DMS 273 (cell line): ENCODE results near the gene PDILT.
"Not testable (repeated sequence)": the region's sequence is repeated elsewhere in the genome, so short reads cannot be mapped to it uniquely, and the experiment has no call there.

Source experiments
- DNase-seq: peaks from one replicate; lab custom pipeline; 2025; ENCODE audit not compliant: unreplicated experiment; lab: John Stamatoyannopoulos, UW

Gene PDILT

GRCh38 chr16:20404637-20405036 is at the start of gene PDILT:
Gene PDILT (minus strand): TSS chr16:20404737. CDS start chr16:20399300, 5,437 bp downstream.
- no peak for DNase-seq

GRCh38 chr16:20453633-20454032 is 49.1 kb upstream of the PDILT start:
- DNase-seq, result not testable (repeated sequence)

- DNase-seq, result not testable (repeated sequence)
Measured at GRCh38 chr16:20451364-20451763, 46.8 kb upstream of the PDILT start, which contains the start of gene ACSM2A. Gene ACSM2A (plus strand): TSS chr16:20451521. CDS start chr16:20460115, 8,594 bp downstream.

- not testable (repeated sequence) for DNase-seq
Measured at GRCh38 chr16:20446652-20447393, 42.3 kb upstream of the PDILT start.

GRCh38 chr16:20441859-20442258 is 37.3 kb upstream of the PDILT start:
- DNase-seq, result not testable (repeated sequence)

GRCh38 chr16:20441191-20441590 is 36.7 kb upstream of the PDILT start:
- no peak for DNase-seq

- not testable (repeated sequence) for DNase-seq
Measured at GRCh38 chr16:20440731-20441130, 36.2 kb upstream of the PDILT start.

- not testable (repeated sequence) for DNase-seq
Measured at GRCh38 chr16:20439820-20440231, 35.3 kb upstream of the PDILT start.

GRCh38 chr16:20438950-20439349 is 34.4 kb upstream of the PDILT start:
- DNase-seq, result not testable (repeated sequence)

- no peak for DNase-seq
Measured at GRCh38 chr16:20430948-20431347, 26.4 kb upstream of the PDILT start.

GRCh38 chr16:20430480-20430879 is 25.9 kb upstream of the PDILT start:
- DNase-seq, result not testable (repeated sequence)

GRCh38 chr16:20429499-20429898 is 25.0 kb upstream of the PDILT start:
- DNase-seq, result not testable (repeated sequence)

GRCh38 chr16:20427401-20427797 is 22.9 kb upstream of the PDILT start:
- DNase-seq, result not testable (repeated sequence)

GRCh38 chr16:20424129-20424866 is 19.8 kb upstream of the PDILT start:
- no peak for DNase-seq

- DNase-seq, result not testable (repeated sequence)
Measured at GRCh38 chr16:20423772-20424128, 19.2 kb upstream of the PDILT start.

GRCh38 chr16:20421748-20422147 is 17.2 kb upstream of the PDILT start:
- not testable (repeated sequence) for DNase-seq

- DNase-seq, result not testable (repeated sequence)
Measured at GRCh38 chr16:20419093-20419492, 14.6 kb upstream of the PDILT start.

GRCh38 chr16:20415541-20415940 is 11.0 kb upstream of the PDILT start:
- DNase-seq, result no peak

- no peak for DNase-seq
Measured at GRCh38 chr16:20411055-20411454, 6.5 kb upstream of the PDILT start.

GRCh38 chr16:20410121-20410723 is 5.7 kb upstream of the PDILT start:
- DNase-seq, result no peak

GRCh38 chr16:20409398-20410120 is 5.0 kb upstream of the PDILT start, which contains the start of gene ACSM5:
Gene ACSM5 (plus strand): TSS chr16:20409534. CDS start chr16:20411485, 1,951 bp downstream.
- DNase-seq, result no peak
